NCI-H1105 (cell line): ENCODE data around the gene GPR55.

Experiments used
- DNase-seq: peaks from one replicate; lab custom pipeline; 2025; lab: John Stamatoyannopoulos, UW

GPR55 gene

GRCh38 chr2:230879271-230879882 lies 45.7 kb downstream of the GPR55 start:
- DNase-seq = no peak

- DNase-seq = no peak
Measured at GRCh38 chr2:230878599-230879188, 46.3 kb downstream of the GPR55 start.

- DNase-seq = no peak
Measured at GRCh38 chr2:230877759-230878598, 47.1 kb downstream of the GPR55 start.

- DNase-seq = no peak
Measured at GRCh38 chr2:230877116-230877758, 47.8 kb downstream of the GPR55 start.

GRCh38 chr2:230875347-230876315 lies 49.4 kb downstream of the GPR55 start:
- DNase-seq = no peak

- DNase-seq = no peak
Measured at GRCh38 chr2:230874876-230875275, 50.2 kb downstream of the GPR55 start.

- no peak for DNase-seq
Measured at GRCh38 chr2:230874456-230874855, 50.6 kb downstream of the GPR55 start.

- DNase-seq = no peak
Measured at GRCh38 chr2:230873661-230874401, 51.2 kb downstream of the GPR55 start.

GRCh38 chr2:230872968-230873660 lies 51.9 kb downstream of the GPR55 start:
- DNase-seq = no peak

GRCh38 chr2:230872151-230872967 lies 52.7 kb downstream of the GPR55 start:
- no peak for DNase-seq

- no peak for DNase-seq
Measured at GRCh38 chr2:230871361-230872150, 53.5 kb downstream of the GPR55 start.

- no peak for DNase-seq
Measured at GRCh38 chr2:230870544-230871360, 54.3 kb downstream of the GPR55 start.

- DNase-seq = no peak
Measured at GRCh38 chr2:230869914-230870543, 55.0 kb downstream of the GPR55 start.

- no peak for DNase-seq
Measured at GRCh38 chr2:230868947-230869913, 55.8 kb downstream of the GPR55 start.

- no peak for DNase-seq
Measured at GRCh38 chr2:230868161-230868946, 56.7 kb downstream of the GPR55 start.
